PC-9 (cell line): ENCODE results near the gene PAK4. TPM values are rescaled to one million over a fixed set of nuclear protein-coding genes. Genes with fewer than 3 reads are reported as not detected.

Experiments used
- BruUV-seq: library from RNA; stranded (reverse); fragments of 400-500 nt; replicated peaks from 2 replicates; lab custom pipeline; 2021; lab: Mats Ljungman, UMichigan
- CTCF ChIA-PET: fragments of 300-600 bp; sonication (Branson Sonifier 250); formaldehyde crosslinking; loops from one replicate; lab custom pipeline; 2022; ENCODE audit warnings: antibody characterized with exemption; lab: Charles Lee
- POLR2A ChIA-PET: fragments of 300-600 bp; sonication (Branson Sonifier 250); formaldehyde crosslinking; loops from one replicate; lab custom pipeline; 2022; ENCODE audit warnings: antibody characterized with exemption; ENCODE audit not compliant: unreplicated experiment; lab: Charles Lee
- DNase-seq, 2 experiments: peaks; one replicate each; pipeline versions ENCODE4 v3.0.0 to v3.0.0-alpha.2; 2015 to 2022; ENCODE audit warnings: mixed read lengths in 1 of 2
- H2AFZ ChIP-seq: fragments of 200-600 bp; sonication (generic); 2 replicates; pipeline ENCODE4 v1.8.1; 2017; ENCODE audit warnings: antibody characterized with exemption
- H3F3A ChIP-seq: fragments of 200-600 bp; sonication (generic); 2 replicates; pipeline ENCODE4 v1.8.1; 2017; ENCODE audit warnings: antibody characterized with exemption, mild to moderate bottlenecking, low read depth; ENCODE audit not compliant: insufficient read depth
- H3K27ac ChIP-seq: fragments of 200-600 bp; sonication (generic); 2 replicates; pipeline ENCODE4 v1.6.1; 2016; ENCODE audit warnings: mixed run types
- H3K27me3 ChIP-seq: fragments of 200-600 bp; sonication (generic); 2 replicates; pipeline ENCODE4 v1.6.1; 2016; ENCODE audit warnings: low read depth, mixed run types; ENCODE audit not compliant: insufficient read depth
- H3K36me3 ChIP-seq: fragments of 200-600 bp; sonication (generic); 2 replicates; pipeline ENCODE4 v1.6.1; 2016; ENCODE audit warnings: low read depth, mixed run types
- H3K4me1 ChIP-seq: fragments of 200-600 bp; sonication (generic); replicated peaks from 2 replicates; pipeline ENCODE4 v1.6.1; 2016; ENCODE audit warnings: mixed run types; ENCODE audit not compliant: insufficient read depth
- H3K4me2 ChIP-seq: fragments of 200-600 bp; sonication (generic); 2 replicates; pipeline ENCODE4 v1.6.1; 2017; ENCODE audit warnings: mixed run types
- H3K4me3 ChIP-seq: fragments of 200-600 bp; sonication (generic); 2 replicates; pipeline ENCODE4 v1.6.1; 2016; ENCODE audit warnings: mixed run types
- H3K79me2 ChIP-seq: fragments of 200-600 bp; sonication (generic); 2 replicates; pipeline ENCODE4 v1.6.1; 2017; ENCODE audit warnings: low read depth, mixed run types
- H3K9me2 ChIP-seq: fragments of 200-600 bp; sonication (generic); 2 replicates; pipeline ENCODE4 v1.8.1; 2017; ENCODE audit warnings: mild to moderate bottlenecking; ENCODE audit not compliant: insufficient read depth
- H3K9me3 ChIP-seq: fragments of 200-600 bp; sonication (generic); 2 replicates; pipeline ENCODE4 v1.8.1; 2016; ENCODE audit warnings: low read depth; ENCODE audit not compliant: insufficient read depth
- H4K20me1 ChIP-seq: fragments of 200-600 bp; sonication (generic); 2 replicates; pipeline ENCODE4 v1.8.1; 2017; ENCODE audit not compliant: insufficient read depth
- EZH2 ChIP-seq: fragments of 200-600 bp; sonication (generic); IDR thresholded peaks from 2 replicates; pipeline ENCODE4 v1.8.0; 2017; ENCODE audit warnings: antibody characterized with exemption, low read depth
- intact Hi-C: fragments of 100-400 bp; cut with micrococcal nuclease; formaldehyde crosslinking; loops from one replicate; pipeline ENCODE4 v1.10.0; 2022; ENCODE audit not compliant: unreplicated experiment
- total RNA-seq: library from RNA; stranded (reverse); gene quantifications from 2 replicates; pipeline ENCODE4 v1.2.3, GENCODE V29; 2021
- TF ChIP-seq, protein P1 (sequence below): fragments of 200-600 bp; sonication (generic); conservative IDR thresholded peaks from 2 replicates; pipeline ENCODE4 v1.6.1; 2017; ENCODE audit warnings: mixed run types, antibody characterized with exemption, mild to moderate bottlenecking, moderate library complexity

Gene PAK4
- total RNA-seq, 1 experiment from 2014 or later: 77.8 TPM

DNA sequence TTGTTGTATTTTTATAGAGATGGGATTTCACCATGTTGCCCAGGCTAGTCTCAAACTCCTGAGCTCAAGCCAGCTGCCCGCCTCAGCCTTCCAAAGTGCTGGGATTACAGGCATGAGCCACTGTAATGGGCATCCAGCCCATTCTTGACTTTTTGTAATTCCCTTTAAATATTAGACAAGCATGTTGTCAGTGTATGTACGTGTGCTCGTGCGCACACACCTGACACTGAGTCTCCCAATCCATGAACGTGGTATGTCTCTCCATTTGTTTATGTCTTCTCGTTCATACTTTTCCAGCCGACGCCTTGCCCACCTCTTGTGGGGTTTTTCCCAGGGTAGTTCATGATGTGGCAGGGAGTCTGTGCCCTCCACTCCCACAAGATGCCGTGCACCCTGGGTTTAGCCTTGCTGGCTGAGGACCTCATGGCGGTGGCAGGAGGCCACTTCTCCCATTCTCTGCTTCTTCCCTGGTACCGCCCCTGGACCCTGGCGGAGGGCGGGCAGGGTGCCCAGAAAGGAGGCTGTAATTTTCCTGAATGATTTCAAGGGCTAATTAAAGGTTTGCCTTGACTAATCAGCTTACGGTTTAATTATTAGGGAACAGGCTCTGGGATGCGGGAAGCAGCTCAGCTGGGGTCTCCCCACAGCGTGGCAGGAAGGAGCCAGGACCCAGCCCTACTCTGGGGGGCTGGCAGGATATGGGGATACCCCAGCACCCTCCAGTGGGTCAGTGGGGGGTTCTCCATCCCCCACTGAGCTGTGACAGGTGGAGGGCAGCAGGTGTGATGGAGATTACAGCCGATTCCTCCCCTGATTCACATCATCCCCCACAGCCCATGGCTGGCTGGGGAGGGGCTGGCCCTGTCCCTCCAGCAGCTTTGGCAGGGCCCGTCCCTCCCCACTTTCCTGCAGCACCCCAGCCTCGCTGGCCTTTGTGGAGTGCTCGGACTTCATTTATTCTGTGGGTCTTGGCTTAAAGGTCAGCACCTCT, 12.9 kb downstream of the PAK4 start:
- H3K79me2 ChIP-seq: peaks cover 74% of the 10 kb centered on the region
- H4K20me1 ChIP-seq: peaks cover 78% of the 10 kb centered on the region
- no peak overlapping the region for H3K27ac ChIP-seq
- no peaks in the 10 kb centered on the region for H3F3A ChIP-seq
- no TSS peak for BruUV-seq
- no peaks in the 10 kb centered on the region for H3K36me3 ChIP-seq
- no peak overlapping the region for H3K4me3 ChIP-seq
- DNase-seq: no peak
- peaks cover 9% of the 10 kb centered on the region for H3K4me1 ChIP-seq
- H3K4me2 ChIP-seq: no peak overlapping the region
- TF ChIP-seq, protein P1, sequence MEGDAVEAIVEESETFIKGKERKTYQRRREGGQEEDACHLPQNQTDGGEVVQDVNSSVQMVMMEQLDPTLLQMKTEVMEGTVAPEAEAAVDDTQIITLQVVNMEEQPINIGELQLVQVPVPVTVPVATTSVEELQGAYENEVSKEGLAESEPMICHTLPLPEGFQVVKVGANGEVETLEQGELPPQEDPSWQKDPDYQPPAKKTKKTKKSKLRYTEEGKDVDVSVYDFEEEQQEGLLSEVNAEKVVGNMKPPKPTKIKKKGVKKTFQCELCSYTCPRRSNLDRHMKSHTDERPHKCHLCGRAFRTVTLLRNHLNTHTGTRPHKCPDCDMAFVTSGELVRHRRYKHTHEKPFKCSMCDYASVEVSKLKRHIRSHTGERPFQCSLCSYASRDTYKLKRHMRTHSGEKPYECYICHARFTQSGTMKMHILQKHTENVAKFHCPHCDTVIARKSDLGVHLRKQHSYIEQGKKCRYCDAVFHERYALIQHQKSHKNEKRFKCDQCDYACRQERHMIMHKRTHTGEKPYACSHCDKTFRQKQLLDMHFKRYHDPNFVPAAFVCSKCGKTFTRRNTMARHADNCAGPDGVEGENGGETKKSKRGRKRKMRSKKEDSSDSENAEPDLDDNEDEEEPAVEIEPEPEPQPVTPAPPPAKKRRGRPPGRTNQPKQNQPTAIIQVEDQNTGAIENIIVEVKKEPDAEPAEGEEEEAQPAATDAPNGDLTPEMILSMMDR: no peak
- no peak for TF ChIP-seq EZH2
- POLR2A ChIA-PET: no interaction called here
- H3K9me2 ChIP-seq: no peaks in the 10 kb centered on the region
- CTCF ChIA-PET: no interaction called here
- no peaks in the 10 kb centered on the region for H3K9me3 ChIP-seq
- intact Hi-C loops: no loop called here
- no peak overlapping the region for H2AFZ ChIP-seq
- no peaks in the 10 kb centered on the region for H3K27me3 ChIP-seq

DNA sequence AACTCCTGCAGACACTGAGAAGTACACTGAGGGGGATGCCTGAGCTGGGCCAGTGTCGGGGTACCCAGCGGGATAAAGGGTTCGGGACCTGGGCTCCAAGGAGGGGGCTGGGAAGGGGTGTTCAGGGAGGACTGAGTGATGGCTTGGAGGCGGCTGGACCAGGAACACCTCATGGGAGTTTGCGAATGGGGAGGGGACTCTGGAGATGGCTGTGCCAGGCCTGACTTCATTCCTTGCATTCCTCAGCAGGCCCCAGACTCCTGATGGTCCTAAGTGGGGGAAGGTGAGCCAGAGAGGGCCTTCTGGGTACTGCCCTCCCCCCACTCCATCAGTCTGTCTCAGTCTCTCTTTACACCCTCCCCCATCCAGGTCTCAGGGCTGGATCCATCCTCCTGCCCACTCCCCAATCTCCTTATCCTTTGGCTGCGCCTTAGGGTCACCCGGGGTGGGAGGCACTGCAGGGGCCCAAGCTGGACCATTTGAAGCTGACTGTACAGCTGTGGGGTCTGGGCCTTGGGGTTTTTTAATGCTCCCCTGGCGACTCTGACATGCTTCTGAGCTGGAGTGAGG, 13.8 kb downstream of the PAK4 start:
- Histone ChIP-seq H3K9me3 (no peaks in the 10 kb centered on the region), H3K9me2 (no peaks in the 10 kb centered on the region), H3K27me3 (no peaks in the 10 kb centered on the region), H3K4me1 (peaks cover 9% of the 10 kb centered on the region), H2AFZ (no peak overlapping the region), H3K36me3 (no peaks in the 10 kb centered on the region), H3K79me2 (peaks cover 68% of the 10 kb centered on the region), H3K4me3 (no peak overlapping the region), H4K20me1 (peaks cover 78% of the 10 kb centered on the region), H3K27ac (no peak overlapping the region), H3F3A (no peaks in the 10 kb centered on the region), H3K4me2 (no peak overlapping the region)
- no TSS peak for BruUV-seq
- no peak for DNase-seq
- POLR2A ChIA-PET: interaction anchor here (0.7 kb wide), 1 partner anchor 15 kb away, joined by 4 read pairs; no protein-coding TSS in a partner anchor
- intact Hi-C loops: no loop called here
- TF ChIP-seq, protein P1: no peak
- no peak for TF ChIP-seq EZH2
- CTCF ChIA-PET: interaction anchor here (0.5 kb wide), 1 partner anchor 191 kb away, joined by 5 read pairs; no protein-coding TSS in a partner anchor

DNA sequence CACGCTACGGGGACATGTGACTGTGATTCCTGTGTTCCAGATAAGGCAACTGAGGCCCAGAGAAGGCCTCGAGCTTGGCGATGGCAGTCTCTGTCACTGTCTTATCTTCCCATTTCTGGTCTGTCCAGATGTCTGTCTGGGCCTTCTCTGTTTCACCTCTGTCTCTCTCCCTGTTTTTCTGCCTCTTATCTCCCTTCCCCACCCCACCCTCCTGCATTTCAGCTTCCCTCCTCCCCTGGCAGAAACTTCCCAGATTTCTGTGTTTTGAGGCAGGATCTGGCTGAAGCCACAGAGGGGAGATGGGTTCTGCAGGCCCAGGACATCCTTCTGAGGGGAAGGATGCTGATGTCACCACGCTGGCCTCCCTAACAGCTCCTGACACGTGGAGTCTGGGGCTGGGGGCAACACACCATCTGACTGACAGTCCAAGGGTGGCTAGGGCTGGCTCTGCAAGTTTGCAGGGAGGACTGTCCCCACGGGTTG, 14.4 kb downstream of the PAK4 start:
- Histone ChIP-seq H3K9me3 (no peaks in the 10 kb centered on the region), H3K4me3 (no peak overlapping the region), H2AFZ (no peak overlapping the region), H3K27ac (no peak overlapping the region), H4K20me1 (peaks cover 78% of the 10 kb centered on the region), H3K79me2 (peaks cover 69% of the 10 kb centered on the region), H3K9me2 (no peaks in the 10 kb centered on the region), H3K36me3 (no peaks in the 10 kb centered on the region), H3K27me3 (no peaks in the 10 kb centered on the region), H3K4me1 (peaks cover 9% of the 10 kb centered on the region), H3F3A (no peaks in the 10 kb centered on the region), H3K4me2 (no peak overlapping the region)
- TF ChIP-seq, protein P1: no peak
- no peak for TF ChIP-seq EZH2
- intact Hi-C loops: no loop called here
- no TSS peak for BruUV-seq
- DNase-seq: no peak
- POLR2A ChIA-PET: interaction anchor here (0.7 kb wide), 1 partner anchor 15 kb away, joined by 4 read pairs; no protein-coding TSS in a partner anchor
- CTCF ChIA-PET: interaction anchor here (0.5 kb wide), 1 partner anchor 190 kb away, joined by 5 read pairs; no protein-coding TSS in a partner anchor
